HepG2 (cell line): ENCODE results near the gene LYRM4. TPM values are rescaled to one million over a fixed set of nuclear protein-coding genes. Genes with fewer than 3 reads are reported as not detected.

Experiments
- CCAR2 ChIP-seq: fragments of 200-400 bp; formaldehyde crosslinking; optimal IDR thresholded peaks from 2 replicates; pipeline ENCODE3; 2018; ENCODE audit warnings: low read depth, mild to moderate bottlenecking, low read length, moderate library complexity
- LCORL ChIP-seq, 2 experiments: fragments of 450-650 bp in 1 of 2; sonication (generic) in 1 of 2; formaldehyde crosslinking in 1 of 2; IDR thresholded peaks; 2 replicates each; pipeline versions ENCODE4 v1.5.0 to v1.6.1; 2017 to 2020; ENCODE audit warnings: antibody characterized with exemption in 1 of 2, missing genetic modification reagents in 1 of 2
- MED13 ChIP-seq: sonication (generic); formaldehyde crosslinking; IDR thresholded peaks from 2 replicates; pipeline ENCODE4 v1.5.0; 2020; ENCODE audit warnings: missing genetic modification reagents
- NFYC ChIP-seq: IDR thresholded peaks from 2 replicates; pipeline ENCODE4 v1.6.1; 2016; ENCODE audit warnings: missing genetic modification reagents, missing compliant biosample characterization
- NR2F6 ChIP-seq, 2 experiments: IDR thresholded peaks; 2 replicates each; pipeline ENCODE4 v1.6.1; 2016; ENCODE audit warnings: antibody characterized with exemption in 1 of 2, mild to moderate bottlenecking in 1 of 2
- SATB2 ChIP-seq: sonication (generic); formaldehyde crosslinking; IDR thresholded peaks from 2 replicates; pipeline ENCODE4 v1.5.0; 2020; ENCODE audit warnings: missing genetic modification reagents
- SRY ChIP-seq: sonication (generic); formaldehyde crosslinking; IDR thresholded peaks from 2 replicates; pipeline ENCODE4 v1.8.0; 2022; ENCODE audit warnings: mild to moderate bottlenecking, missing genetic modification reagents
- ZBTB1 ChIP-seq: sonication (generic); formaldehyde crosslinking; IDR thresholded peaks from 2 replicates; pipeline ENCODE4 v1.4.0; 2020; ENCODE audit warnings: missing genetic modification reagents, borderline replicate concordance
- ZBTB21 ChIP-seq: sonication (generic); formaldehyde crosslinking; IDR thresholded peaks from 2 replicates; pipeline ENCODE4 v1.4.0; 2020; ENCODE audit warnings: missing genetic modification reagents
- ZNF180 ChIP-seq: sonication (generic); formaldehyde crosslinking; IDR thresholded peaks from 2 replicates; pipeline ENCODE4 v1.4.0; 2020; ENCODE audit warnings: low read depth, missing genetic modification reagents, borderline replicate concordance
- ZNF326 ChIP-seq: sonication (generic); formaldehyde crosslinking; IDR thresholded peaks from 2 replicates; pipeline ENCODE4 v1.4.0; 2020; ENCODE audit warnings: missing genetic modification reagents, borderline replicate concordance
- ZNF333 ChIP-seq: sonication (generic); formaldehyde crosslinking; IDR thresholded peaks from 2 replicates; pipeline ENCODE4 v1.4.0; 2020; ENCODE audit warnings: mild to moderate bottlenecking, missing genetic modification reagents, borderline replicate concordance
- ZNF546 ChIP-seq: sonication (generic); formaldehyde crosslinking; conservative IDR thresholded peaks from 2 replicates; pipeline ENCODE4 v1.8.1; 2023; ENCODE audit warnings: mild to moderate bottlenecking, missing genetic modification reagents
- ZNF558 ChIP-seq: sonication (generic); formaldehyde crosslinking; IDR thresholded peaks from 2 replicates; pipeline ENCODE4 v1.9.0; 2022; ENCODE audit warnings: mild to moderate bottlenecking, missing genetic modification reagents, borderline replicate concordance
- polyA plus RNA-seq, 8 experiments: library from polyadenylated mRNA; depleted of rRNA in 3 of 8; stranded (reverse) in 7 of 8; unstranded in 1 of 8; fragments of >200 nt; fragmentation: Illumina TruSeq in 4 of 8; extraction: Trizol in 4 of 8; gene quantifications; 2 replicates each; pipeline versions ENCODE4 v1.2.1 to v1.2.3, GENCODE V29; 2011 to 2016; ENCODE audit warnings: low read depth in 4 of 8, missing spikeins in 1 of 8, mixed read lengths in 1 of 8; ENCODE audit not compliant: insufficient read depth in 1 of 8
- total RNA-seq, 5 experiments: library from RNA; depleted of rRNA; stranded (reverse); fragments of >200 nt; fragmentation: Illumina TruSeq; extraction: Trizol; gene quantifications; 2 replicates each; pipeline ENCODE4 v1.2.3, GENCODE V29; 2016; ENCODE audit warnings: low read depth in 1 of 5
- TF ChIP-seq, protein P1 (sequence below): sonication (generic); formaldehyde crosslinking; IDR thresholded peaks from 2 replicates; pipeline ENCODE4 v1.4.0; 2020; ENCODE audit warnings: missing genetic modification reagents, borderline replicate concordance
- TF ChIP-seq, protein P2 (sequence below): fragments of 450-650 bp; IDR thresholded peaks from 2 replicates; pipeline ENCODE4 v1.6.1; 2017
- TF ChIP-seq, protein P3 (sequence below): IDR thresholded peaks from 2 replicates; pipeline ENCODE4 v1.6.1; 2012; ENCODE audit warnings: low read length, improper control_type of control experiment
- TF ChIP-seq, protein P4 (sequence below): fragments of 450-650 bp; IDR thresholded peaks from 2 replicates; pipeline ENCODE4 v1.6.1; 2016

Gene LYRM4
- total and polyA plus RNA-seq, 2 of the 13 experiments (the other 11 are each of a cell fraction or from before 2014, with no cell fraction given) = 64.6 to 67.5 TPM

DNA sequence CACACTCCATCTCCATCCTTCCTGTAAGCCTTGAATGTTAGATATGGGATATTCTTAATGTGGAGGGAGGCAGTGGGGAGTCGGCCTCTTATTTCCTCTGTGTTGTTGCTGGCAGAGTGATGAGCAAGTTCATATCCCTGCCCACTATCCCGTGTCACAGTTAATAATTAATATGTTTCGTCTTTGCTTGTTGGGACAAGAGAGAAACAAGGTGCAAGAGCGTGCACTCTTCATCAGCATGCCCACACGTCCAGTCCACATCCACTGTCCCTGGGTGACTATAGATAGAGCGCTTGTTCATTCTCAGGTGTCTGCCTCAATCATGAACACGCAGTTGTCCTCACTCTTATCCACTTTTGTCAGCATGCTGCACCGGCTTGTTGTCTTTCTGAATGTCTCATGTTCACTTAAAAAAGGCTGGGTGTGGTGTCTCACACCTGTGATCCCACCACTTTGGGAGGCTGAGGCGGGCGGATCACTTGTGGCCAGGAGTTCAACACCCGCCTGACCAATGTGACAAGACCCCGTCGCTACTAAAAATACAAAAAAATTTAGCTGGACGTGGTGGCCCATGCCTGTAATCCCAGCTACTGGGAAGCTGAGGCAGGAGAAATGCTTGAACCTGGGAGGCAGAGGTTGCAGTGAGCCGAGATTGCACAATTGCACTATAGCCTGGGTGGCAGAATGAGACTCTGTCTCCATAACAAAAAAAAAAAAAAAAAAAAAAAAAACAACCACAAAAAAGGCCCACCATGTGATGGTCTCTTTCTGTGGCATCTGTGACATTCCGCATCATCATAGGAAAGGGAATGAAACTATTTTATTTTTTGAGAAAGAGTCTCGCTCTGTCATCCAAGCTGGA lies 141.4 kb downstream of the LYRM4 start (continued):
- no peak for TF ChIP-seq LCORL (IDR thresholded peaks at IDR 0.05)
- 0 out of 2 replicates have a peak, but pooled peaks have one; percentile 45 for TF ChIP-seq LCORL (CRISPR knock-in tag; IDR thresholded peaks at IDR 0.05)
- no peak for TF ChIP-seq ZNF180 (CRISPR knock-in tag)
- no peak for TF ChIP-seq MED13 (CRISPR knock-in tag)
- TF ChIP-seq ZBTB1 (CRISPR knock-in tag) = no peak
- TF ChIP-seq NFYC (CRISPR knock-in tag) = no peak
- TF ChIP-seq ZNF333 (CRISPR knock-in tag) = no peak
- TF ChIP-seq CCAR2 = no peak
- no peak for TF ChIP-seq SATB2 (CRISPR knock-in tag)
- no peak for TF ChIP-seq ZNF546 (CRISPR knock-in tag)
- TF ChIP-seq, protein P1, sequence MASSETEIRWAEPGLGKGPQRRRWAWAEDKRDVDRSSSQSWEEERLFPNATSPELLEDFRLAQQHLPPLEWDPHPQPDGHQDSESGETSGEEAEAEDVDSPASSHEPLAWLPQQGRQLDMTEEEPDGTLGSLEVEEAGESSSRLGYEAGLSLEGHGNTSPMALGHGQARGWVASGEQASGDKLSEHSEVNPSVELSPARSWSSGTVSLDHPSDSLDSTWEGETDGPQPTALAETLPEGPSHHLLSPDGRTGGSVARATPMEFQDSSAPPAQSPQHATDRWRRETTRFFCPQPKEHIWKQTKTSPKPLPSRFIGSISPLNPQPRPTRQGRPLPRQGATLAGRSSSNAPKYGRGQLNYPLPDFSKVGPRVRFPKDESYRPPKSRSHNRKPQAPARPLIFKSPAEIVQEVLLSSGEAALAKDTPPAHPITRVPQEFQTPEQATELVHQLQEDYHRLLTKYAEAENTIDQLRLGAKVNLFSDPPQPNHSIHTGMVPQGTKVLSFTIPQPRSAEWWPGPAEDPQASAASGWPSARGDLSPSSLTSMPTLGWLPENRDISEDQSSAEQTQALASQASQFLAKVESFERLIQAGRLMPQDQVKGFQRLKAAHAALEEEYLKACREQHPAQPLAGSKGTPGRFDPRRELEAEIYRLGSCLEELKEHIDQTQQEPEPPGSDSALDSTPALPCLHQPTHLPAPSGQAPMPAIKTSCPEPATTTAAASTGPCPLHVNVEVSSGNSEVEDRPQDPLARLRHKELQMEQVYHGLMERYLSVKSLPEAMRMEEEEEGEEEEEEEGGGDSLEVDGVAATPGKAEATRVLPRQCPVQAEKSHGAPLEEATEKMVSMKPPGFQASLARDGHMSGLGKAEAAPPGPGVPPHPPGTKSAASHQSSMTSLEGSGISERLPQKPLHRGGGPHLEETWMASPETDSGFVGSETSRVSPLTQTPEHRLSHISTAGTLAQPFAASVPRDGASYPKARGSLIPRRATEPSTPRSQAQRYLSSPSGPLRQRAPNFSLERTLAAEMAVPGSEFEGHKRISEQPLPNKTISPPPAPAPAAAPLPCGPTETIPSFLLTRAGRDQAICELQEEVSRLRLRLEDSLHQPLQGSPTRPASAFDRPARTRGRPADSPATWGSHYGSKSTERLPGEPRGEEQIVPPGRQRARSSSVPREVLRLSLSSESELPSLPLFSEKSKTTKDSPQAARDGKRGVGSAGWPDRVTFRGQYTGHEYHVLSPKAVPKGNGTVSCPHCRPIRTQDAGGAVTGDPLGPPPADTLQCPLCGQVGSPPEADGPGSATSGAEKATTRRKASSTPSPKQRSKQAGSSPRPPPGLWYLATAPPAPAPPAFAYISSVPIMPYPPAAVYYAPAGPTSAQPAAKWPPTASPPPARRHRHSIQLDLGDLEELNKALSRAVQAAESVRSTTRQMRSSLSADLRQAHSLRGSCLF = no peak
- no peak for TF ChIP-seq NR2F6 (IDR thresholded peaks at IDR 0.05)
- TF ChIP-seq NR2F6 (CRISPR knock-in tag; IDR thresholded peaks at IDR 0.05) = no peak
- TF ChIP-seq, protein P2, sequence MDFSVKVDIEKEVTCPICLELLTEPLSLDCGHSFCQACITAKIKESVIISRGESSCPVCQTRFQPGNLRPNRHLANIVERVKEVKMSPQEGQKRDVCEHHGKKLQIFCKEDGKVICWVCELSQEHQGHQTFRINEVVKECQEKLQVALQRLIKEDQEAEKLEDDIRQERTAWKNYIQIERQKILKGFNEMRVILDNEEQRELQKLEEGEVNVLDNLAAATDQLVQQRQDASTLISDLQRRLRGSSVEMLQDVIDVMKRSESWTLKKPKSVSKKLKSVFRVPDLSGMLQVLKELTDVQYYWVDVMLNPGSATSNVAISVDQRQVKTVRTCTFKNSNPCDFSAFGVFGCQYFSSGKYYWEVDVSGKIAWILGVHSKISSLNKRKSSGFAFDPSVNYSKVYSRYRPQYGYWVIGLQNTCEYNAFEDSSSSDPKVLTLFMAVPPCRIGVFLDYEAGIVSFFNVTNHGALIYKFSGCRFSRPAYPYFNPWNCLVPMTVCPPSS = no peak
- TF ChIP-seq ZNF326 (CRISPR knock-in tag) = no peak
- TF ChIP-seq ZBTB21 = no peak
- TF ChIP-seq, protein P3, sequence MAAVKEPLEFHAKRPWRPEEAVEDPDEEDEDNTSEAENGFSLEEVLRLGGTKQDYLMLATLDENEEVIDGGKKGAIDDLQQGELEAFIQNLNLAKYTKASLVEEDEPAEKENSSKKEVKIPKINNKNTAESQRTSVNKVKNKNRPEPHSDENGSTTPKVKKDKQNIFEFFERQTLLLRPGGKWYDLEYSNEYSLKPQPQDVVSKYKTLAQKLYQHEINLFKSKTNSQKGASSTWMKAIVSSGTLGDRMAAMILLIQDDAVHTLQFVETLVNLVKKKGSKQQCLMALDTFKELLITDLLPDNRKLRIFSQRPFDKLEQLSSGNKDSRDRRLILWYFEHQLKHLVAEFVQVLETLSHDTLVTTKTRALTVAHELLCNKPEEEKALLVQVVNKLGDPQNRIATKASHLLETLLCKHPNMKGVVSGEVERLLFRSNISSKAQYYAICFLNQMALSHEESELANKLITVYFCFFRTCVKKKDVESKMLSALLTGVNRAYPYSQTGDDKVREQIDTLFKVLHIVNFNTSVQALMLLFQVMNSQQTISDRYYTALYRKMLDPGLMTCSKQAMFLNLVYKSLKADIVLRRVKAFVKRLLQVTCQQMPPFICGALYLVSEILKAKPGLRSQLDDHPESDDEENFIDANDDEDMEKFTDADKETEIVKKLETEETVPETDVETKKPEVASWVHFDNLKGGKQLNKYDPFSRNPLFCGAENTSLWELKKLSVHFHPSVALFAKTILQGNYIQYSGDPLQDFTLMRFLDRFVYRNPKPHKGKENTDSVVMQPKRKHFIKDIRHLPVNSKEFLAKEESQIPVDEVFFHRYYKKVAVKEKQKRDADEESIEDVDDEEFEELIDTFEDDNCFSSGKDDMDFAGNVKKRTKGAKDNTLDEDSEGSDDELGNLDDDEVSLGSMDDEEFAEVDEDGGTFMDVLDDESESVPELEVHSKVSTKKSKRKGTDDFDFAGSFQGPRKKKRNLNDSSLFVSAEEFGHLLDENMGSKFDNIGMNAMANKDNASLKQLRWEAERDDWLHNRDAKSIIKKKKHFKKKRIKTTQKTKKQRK = no peak
- TF ChIP-seq, protein P4, sequence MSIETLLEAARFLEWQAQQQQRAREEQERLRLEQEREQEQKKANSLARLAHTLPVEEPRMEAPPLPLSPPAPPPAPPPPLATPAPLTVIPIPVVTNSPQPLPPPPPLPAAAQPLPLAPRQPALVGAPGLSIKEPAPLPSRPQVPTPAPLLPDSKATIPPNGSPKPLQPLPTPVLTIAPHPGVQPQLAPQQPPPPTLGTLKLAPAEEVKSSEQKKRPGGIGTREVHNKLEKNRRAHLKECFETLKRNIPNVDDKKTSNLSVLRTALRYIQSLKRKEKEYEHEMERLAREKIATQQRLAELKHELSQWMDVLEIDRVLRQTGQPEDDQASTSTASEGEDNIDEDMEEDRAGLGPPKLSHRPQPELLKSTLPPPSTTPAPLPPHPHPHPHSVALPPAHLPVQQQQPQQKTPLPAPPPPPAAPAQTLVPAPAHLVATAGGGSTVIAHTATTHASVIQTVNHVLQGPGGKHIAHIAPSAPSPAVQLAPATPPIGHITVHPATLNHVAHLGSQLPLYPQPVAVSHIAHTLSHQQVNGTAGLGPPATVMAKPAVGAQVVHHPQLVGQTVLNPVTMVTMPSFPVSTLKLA = no peak
- TF ChIP-seq SRY (CRISPR knock-in tag) = no peak
- no peak for TF ChIP-seq ZNF558 (CRISPR knock-in tag)
